CD8-positive, alpha-beta memory T cell (primary cell): ENCODE data around the gene ARHGAP44. TPM values are rescaled to one million over a fixed set of nuclear protein-coding genes. Genes with fewer than 3 reads are reported as not detected.

Experiments used
- CTCF ChIA-PET: fragments of 350-600 bp; sonication (Branson Sonifier 250); formaldehyde crosslinking; loops from one replicate; lab custom pipeline; 2021; ENCODE audit warnings: antibody characterized with exemption; lab: Charles Lee
- POLR2A ChIA-PET: fragments of 350-600 bp; sonication (Branson Sonifier 250); formaldehyde crosslinking; loops from one replicate; lab custom pipeline; 2021; ENCODE audit warnings: antibody characterized with exemption; lab: Charles Lee
- DNase-seq, 5 donors: peaks; one replicate each; pipeline versions ENCODE4 v3.0.0 to v3.0.0-alpha.2; 2020 to 2022; ENCODE audit warnings: mixed read lengths in 1 of 5
- H3K27ac ChIP-seq: one replicate; pipeline ENCODE4 v1.7.0; 2013; ENCODE audit warnings: low read depth, mild to moderate bottlenecking, low read length, moderate library complexity
- H3K27me3 ChIP-seq: 2 replicates; pipeline ENCODE4 v1.7.0; 2013; ENCODE audit warnings: low read length, mild to moderate bottlenecking; ENCODE audit not compliant: insufficient read depth, poor library complexity, severe bottlenecking
- H3K36me3 ChIP-seq: 2 replicates; pipeline ENCODE4 v1.7.0; 2013; ENCODE audit warnings: mild to moderate bottlenecking, low read length, moderate library complexity; ENCODE audit not compliant: insufficient read depth
- H3K4me1 ChIP-seq: 2 replicates; pipeline ENCODE4 v1.7.0; 2013; ENCODE audit warnings: mild to moderate bottlenecking, low read length, moderate library complexity; ENCODE audit not compliant: insufficient read depth
- H3K4me3 ChIP-seq: 2 replicates; pipeline ENCODE4 v1.7.0; 2013; ENCODE audit warnings: mild to moderate bottlenecking, low read length
- H3K9me3 ChIP-seq: 2 replicates; pipeline ENCODE4 v1.7.0; 2013; ENCODE audit warnings: mild to moderate bottlenecking, low read length
- H3K27ac Mint-ChIP-seq, 8 donors: one replicate each; pipeline ENCODE4 v1.8.0; 2020 to 2021; ENCODE audit warnings: mixed read lengths in 8 of 8, mild to moderate bottlenecking in 6 of 8, inconsistent platforms in 3 of 8, moderate library complexity in 3 of 8
- H3K27me3 Mint-ChIP-seq, 2 donors: one replicate each; pipeline ENCODE4 v1.8.0; 2020 to 2021; ENCODE audit warnings: mixed read lengths in 2 of 2, mild to moderate bottlenecking in 1 of 2, moderate library complexity in 1 of 2
- H3K36me3 Mint-ChIP-seq, 3 donors: one replicate each; pipeline ENCODE4 v1.8.0; 2020 to 2021; ENCODE audit warnings: mixed read lengths in 3 of 3, inconsistent platforms in 1 of 3, mild to moderate bottlenecking in 1 of 3
- H3K4me1 Mint-ChIP-seq, 3 donors: one replicate each; pipeline ENCODE4 v1.8.0; 2020 to 2021; ENCODE audit warnings: mixed read lengths in 3 of 3, inconsistent platforms in 1 of 3, mild to moderate bottlenecking in 1 of 3
- H3K4me3 Mint-ChIP-seq, 7 donors: one replicate each; pipeline ENCODE4 v1.8.0; 2020 to 2021; ENCODE audit warnings: mixed read lengths in 7 of 7, mild to moderate bottlenecking in 6 of 7, moderate library complexity in 4 of 7, inconsistent platforms in 2 of 7
- H3K9me3 Mint-ChIP-seq, 5 donors: one replicate each; pipeline ENCODE4 v1.8.0; 2020 to 2022; ENCODE audit warnings: mixed read lengths in 5 of 5, mild to moderate bottlenecking in 3 of 5, moderate library complexity in 2 of 5, inconsistent platforms in 1 of 5
- polyA plus RNA-seq: library from polyadenylated mRNA; unstranded; fragments of 300-500 nt; fragmentation: Illumina TruSeq; gene quantifications from one replicate; pipeline ENCODE4 v1.2.3, GENCODE V29; 2021
- total RNA-seq, 2 experiments: library from RNA; stranded (reverse); gene quantifications; one replicate each; pipeline ENCODE4 v1.2.3, GENCODE V29; 2021

Gene ARHGAP44
- total and polyA plus RNA-seq, 3 experiments from 2014 or later: not detected

DNA sequence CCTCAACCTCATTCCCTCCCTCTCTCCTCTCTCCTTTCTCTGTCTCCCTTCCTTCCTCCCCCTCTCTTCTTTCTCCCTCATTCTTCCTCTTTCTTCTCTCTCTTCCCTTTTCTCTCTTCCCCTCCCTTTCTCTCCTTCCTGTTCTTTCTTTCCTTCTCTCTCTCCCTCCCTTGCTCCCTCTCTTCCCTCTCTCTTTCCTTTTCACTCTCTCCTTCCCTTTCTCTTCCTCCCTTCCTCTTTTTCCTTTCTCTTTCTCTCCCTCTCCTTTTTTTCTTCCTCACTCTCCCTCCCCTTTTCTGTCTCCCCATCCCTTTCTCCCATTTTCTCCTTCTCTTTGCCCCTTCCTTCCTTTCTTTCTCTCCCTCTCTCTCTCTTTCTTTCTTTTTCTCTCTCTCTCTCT lies 236.4 kb downstream of the ARHGAP44 start:
- Mint-ChIP-seq H3K9me3 (no peaks in the 10 kb centered on the region), H3K36me3 (no peaks in the 10 kb centered on the region), H3K27me3 (peaks cover 13% of the 10 kb centered on the region in 2 donors), H3K27ac (no peak overlapping the region), H3K4me3 (no peak overlapping the region), H3K4me1 (peaks cover 3 to 7% (median 6%) of the 10 kb centered on the region in 3 donors)
- H3K9me3 ChIP-seq: no peaks in the 10 kb centered on the region
- H3K4me3 ChIP-seq: no peak overlapping the region
- ChIA-PET CTCF (no interaction called here), POLR2A (no interaction called here)
- no peaks in the 10 kb centered on the region for H3K36me3 ChIP-seq
- peaks cover 4% of the 10 kb centered on the region for H3K4me1 ChIP-seq
- DNase-seq: no peak
- no peak overlapping the region for H3K27ac ChIP-seq
- no peaks in the 10 kb centered on the region for H3K27me3 ChIP-seq

DNA sequence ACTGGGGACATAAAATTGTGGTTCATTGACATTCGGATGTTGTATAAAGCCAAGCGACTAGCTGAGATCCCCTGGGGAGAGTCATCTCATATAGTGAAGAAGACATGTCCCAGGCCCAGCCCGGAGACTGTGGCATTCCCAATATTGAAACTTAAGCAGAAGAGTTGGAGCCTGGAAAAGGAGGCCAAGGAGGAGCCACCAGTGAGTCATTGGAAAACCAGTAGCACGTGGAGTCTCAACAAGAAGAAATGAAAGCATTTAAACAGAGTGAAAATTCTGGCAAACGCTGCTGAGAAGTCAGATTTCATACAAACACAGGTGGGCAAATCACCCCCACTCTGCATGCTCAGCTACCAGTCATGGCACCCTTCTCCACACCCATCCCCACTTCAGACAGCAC lies 237.9 kb downstream of the ARHGAP44 start:
- Mint-ChIP-seq H3K27me3 (peaks cover 13% of the 10 kb centered on the region in 2 donors), H3K4me1 (peaks cover 9 to 15% (median 13%) of the 10 kb centered on the region in 3 donors), H3K36me3 (no peaks in the 10 kb centered on the region), H3K9me3 (no peaks in the 10 kb centered on the region), H3K4me3 (no peak overlapping the region), H3K27ac (no peak overlapping the region)
- ChIA-PET CTCF (interaction anchor here (2.1 kb wide), 1 partner anchor 9 kb away, joined by 6 read pairs; no protein-coding TSS in a partner anchor), POLR2A (no interaction called here)
- H3K4me3 ChIP-seq: no peak overlapping the region
- no peak for DNase-seq
- peaks cover 14% of the 10 kb centered on the region for H3K4me1 ChIP-seq
- no peaks in the 10 kb centered on the region for H3K36me3 ChIP-seq
- H3K27ac ChIP-seq: no peak overlapping the region
- no peaks in the 10 kb centered on the region for H3K27me3 ChIP-seq
- H3K9me3 ChIP-seq: no peaks in the 10 kb centered on the region

DNA sequence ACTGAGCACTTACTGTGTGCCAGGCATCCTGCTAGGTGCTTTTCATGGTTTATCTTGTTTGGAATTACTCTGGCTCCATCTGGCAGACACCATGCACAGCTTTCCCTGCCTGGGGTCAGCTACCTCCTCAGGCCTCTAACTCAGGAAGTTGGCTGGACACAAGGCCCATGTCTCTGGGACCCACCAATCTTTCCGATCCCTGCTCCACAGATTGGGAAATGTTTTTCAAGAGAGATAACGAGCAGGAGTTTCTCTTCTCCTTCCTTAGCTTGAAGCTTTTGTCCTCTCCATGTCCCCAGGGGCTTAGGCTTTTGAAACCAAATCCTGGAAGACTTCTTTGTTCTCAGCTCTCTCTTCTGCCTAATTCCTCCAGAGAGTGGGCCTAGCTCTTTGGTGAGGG lies 240.0 kb downstream of the ARHGAP44 start:
- Mint-ChIP-seq H3K27ac (no peak overlapping the region), H3K4me1 (peaks cover 8 to 15% (median 11%) of the 10 kb centered on the region in 3 donors), H3K9me3 (peaks cover 0 to under 1% (median 0%) of the 10 kb centered on the region in 5 donors), H3K4me3 (no peak overlapping the region), H3K36me3 (peaks cover 0 to 1% (median 0%) of the 10 kb centered on the region in 3 donors), H3K27me3 (peaks cover 12 to 17% of the 10 kb centered on the region in 2 donors)
- POLR2A ChIA-PET: no interaction called here
- Histone ChIP-seq H3K27ac (no peak overlapping the region), H3K4me1 (peaks cover 13% of the 10 kb centered on the region), H3K9me3 (no peaks in the 10 kb centered on the region), H3K4me3 (no peak overlapping the region), H3K27me3 (no peaks in the 10 kb centered on the region), H3K36me3 (no peaks in the 10 kb centered on the region)
- CTCF ChIA-PET: interaction anchor here (1.5 to 6.3 kb wide), 8 partner anchors 11 to 1897 kb away, joined by 3 to 103 read pairs (median 8); partner anchors contain the start of gene ELAC2
- no peak for DNase-seq

DNA sequence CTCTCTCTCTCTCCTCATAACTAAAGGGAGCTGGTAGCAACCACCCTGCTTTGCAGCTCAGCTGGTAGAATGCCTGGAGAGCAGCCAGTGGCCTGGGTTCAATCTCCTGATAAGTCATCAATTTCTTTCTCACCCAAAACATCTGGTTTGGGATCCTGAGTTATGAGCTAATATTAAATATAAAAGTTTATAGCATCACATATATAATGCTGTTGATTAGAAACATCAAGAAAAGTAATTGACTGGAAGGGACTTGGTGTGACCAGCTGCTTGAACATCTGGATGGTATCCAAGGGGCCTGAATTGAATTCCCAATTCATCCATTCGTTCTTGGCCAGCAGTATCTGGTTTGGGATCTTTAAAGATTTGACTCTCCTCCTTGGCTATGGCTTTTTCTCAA lies 240.8 kb downstream of the ARHGAP44 start:
- POLR2A ChIA-PET: interaction anchor here (0.7 kb wide), 1 partner anchor 563 kb away, joined by 4 read pairs; no protein-coding TSS in a partner anchor
- no peak for DNase-seq
- Mint-ChIP-seq H3K4me1 (peaks cover 6 to 9% (median 8%) of the 10 kb centered on the region in 3 donors), H3K4me3 (no peak overlapping the region), H3K36me3 (peaks cover 0 to 7% (median 1%) of the 10 kb centered on the region in 3 donors), H3K27ac (no peak overlapping the region), H3K27me3 (peaks cover 7 to 21% of the 10 kb centered on the region in 2 donors), H3K9me3 (peaks cover 0 to 5% (median 2%) of the 10 kb centered on the region in 5 donors)
- CTCF ChIA-PET: interaction anchor here (1.5 to 6.3 kb wide), 10 partner anchors 10 to 1896 kb away, joined by 3 to 103 read pairs (median 6); partner anchors contain the start of gene ELAC2
- no peaks in the 10 kb centered on the region for H3K9me3 ChIP-seq
- peaks cover 11% of the 10 kb centered on the region for H3K4me1 ChIP-seq
- no peaks in the 10 kb centered on the region for H3K36me3 ChIP-seq
- no peaks in the 10 kb centered on the region for H3K27me3 ChIP-seq
- no peak overlapping the region for H3K27ac ChIP-seq
- H3K4me3 ChIP-seq: no peak overlapping the region

DNA sequence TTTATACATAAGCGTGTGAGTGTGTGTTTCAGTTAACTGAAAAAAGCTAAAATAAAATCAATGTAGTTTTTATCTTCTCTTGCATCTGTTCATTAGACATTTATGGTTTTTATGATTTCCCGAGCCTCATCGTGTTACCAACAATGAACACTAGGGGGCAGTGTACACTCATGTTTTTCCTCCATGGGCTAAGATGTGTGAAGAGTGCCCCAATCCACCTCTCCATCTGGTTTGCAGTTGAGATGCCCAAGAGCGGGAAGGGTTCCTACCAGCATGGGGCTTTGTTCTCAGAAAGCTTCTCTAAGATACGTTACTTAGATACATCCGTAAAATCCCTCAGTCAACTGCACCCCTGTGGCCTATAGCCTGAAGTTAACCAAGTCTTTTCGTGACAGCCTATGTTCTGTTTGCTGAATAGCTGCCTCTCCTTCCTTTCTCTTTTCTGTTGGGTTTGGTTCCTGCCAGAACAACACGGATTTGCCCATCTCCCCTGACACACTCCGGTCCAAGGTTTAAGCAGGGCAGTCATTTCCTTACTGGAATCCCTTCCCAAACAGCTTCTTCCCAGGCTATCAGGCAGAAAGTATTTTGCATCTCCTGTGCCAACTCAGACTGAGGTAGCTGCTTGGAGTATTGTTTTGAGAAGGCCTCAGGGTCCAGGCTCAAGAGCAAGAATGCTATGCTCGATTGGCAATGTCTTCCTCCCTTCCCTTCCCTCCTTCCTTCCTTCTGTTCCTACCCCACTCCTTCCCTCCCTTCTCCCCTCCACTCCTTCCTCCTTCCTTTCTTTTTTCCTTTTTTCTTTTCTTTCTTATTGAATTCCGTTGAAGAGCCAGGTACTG lies 241.4 kb downstream of the ARHGAP44 start:
- Histone ChIP-seq H3K4me1 (peaks cover 11% of the 10 kb centered on the region), H3K9me3 (no peaks in the 10 kb centered on the region), H3K4me3 (no peak overlapping the region), H3K36me3 (no peaks in the 10 kb centered on the region), H3K27ac (no peak overlapping the region), H3K27me3 (no peaks in the 10 kb centered on the region)
- Mint-ChIP-seq H3K4me1 (peaks cover 6 to 9% (median 8%) of the 10 kb centered on the region in 3 donors), H3K9me3 (peaks cover 0 to 8% (median 5%) of the 10 kb centered on the region in 5 donors), H3K36me3 (peaks cover 0 to 7% (median 5%) of the 10 kb centered on the region in 3 donors), H3K4me3 (no peak overlapping the region), H3K27ac (peak overlapping the region in 1 of 8 donors; percentile 4), H3K27me3 (peaks cover 7 to 21% of the 10 kb centered on the region in 2 donors)
- ChIA-PET POLR2A (interaction anchor here (0.7 kb wide), 1 partner anchor 563 kb away, joined by 4 read pairs; no protein-coding TSS in a partner anchor), CTCF (interaction anchor here (0.7 to 6.3 kb wide), 14 partner anchors 8 to 1896 kb away, joined by 3 to 103 read pairs (median 5); partner anchors contain the start of gene ELAC2)
- peak; percentile 23 to 54 (median 34) for DNase-seq

DNA sequence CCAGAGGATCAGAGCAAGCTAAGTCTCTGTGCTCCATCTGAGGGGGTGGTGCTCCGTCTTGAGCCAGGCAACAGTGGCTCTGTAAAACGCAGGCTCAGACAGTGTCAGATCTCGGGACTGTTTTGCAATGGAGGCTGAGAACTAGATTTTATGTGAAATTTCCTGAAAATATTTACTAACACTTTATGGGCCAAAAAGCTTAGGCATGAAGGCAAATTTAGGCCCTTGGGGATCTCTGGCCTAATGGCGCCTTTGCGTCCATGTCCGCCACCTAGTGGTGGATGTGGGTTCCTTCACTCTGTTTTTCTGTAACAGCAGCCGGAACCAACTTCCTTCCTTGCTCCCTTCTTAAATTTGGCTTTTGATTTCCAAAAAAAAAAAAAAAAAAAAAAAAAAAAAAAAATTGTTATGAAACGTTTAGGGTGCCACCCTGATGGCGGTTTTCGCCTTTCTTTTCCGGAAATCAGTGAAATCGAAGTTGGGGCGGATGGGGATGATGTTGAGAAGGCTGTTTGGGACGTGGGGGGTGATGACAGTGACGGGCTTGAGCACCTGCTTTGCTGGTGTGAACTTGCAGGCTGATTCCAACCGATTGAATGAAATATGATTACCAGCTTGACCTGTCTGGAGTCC lies 242.5 kb downstream of the ARHGAP44 start:
- Histone ChIP-seq H3K27ac (no peak overlapping the region), H3K4me1 (peaks cover 11% of the 10 kb centered on the region), H3K4me3 (no peak overlapping the region), H3K36me3 (no peaks in the 10 kb centered on the region), H3K27me3 (no peaks in the 10 kb centered on the region), H3K9me3 (no peaks in the 10 kb centered on the region)
- peaks cover 6 to 9% (median 8%) of the 10 kb centered on the region in 3 donors for H3K4me1 Mint-ChIP-seq
- peaks cover 5 to 17% (median 8%) of the 10 kb centered on the region in 5 donors for H3K9me3 Mint-ChIP-seq
- H3K4me3 Mint-ChIP-seq: peak overlapping the region in 2 of 7 donors; percentile 9 to 78
- H3K27me3 Mint-ChIP-seq: peaks cover 4 to 24% of the 10 kb centered on the region in 2 donors
- ChIA-PET POLR2A (no interaction called here), CTCF (interaction anchor here (0.7 to 6.3 kb wide), 11 partner anchors 8 to 1894 kb away, joined by 3 to 103 read pairs (median 5); partner anchors contain the start of gene ELAC2)
- H3K36me3 Mint-ChIP-seq: peaks cover 0 to 17% (median 5%) of the 10 kb centered on the region in 3 donors
- peak; percentile 18 to 52 (median 36) for DNase-seq
- peak overlapping the region in 2 of 8 donors; percentile 55 to 64 for H3K27ac Mint-ChIP-seq

DNA sequence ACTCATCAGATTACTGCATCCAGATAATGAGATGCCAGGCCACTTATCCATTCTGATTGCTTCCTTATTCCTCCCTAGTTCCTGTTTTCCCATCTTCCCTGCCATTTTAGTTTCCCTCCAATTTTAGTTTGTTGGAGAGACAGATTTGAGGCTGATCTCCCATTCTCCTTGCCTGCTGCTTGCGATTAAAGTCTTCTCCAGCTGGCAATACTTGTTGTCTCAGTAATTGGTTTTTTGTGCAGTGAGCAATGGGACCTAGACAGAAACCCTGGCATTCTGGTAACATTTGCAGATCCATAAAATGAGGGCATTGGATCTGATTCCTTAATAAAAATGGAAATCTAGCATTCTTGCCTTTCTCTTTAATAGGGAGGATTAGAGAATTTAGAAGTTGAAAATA lies 246.1 kb downstream of the ARHGAP44 start:
- peaks cover 0 to 22% (median 5%) of the 10 kb centered on the region in 3 donors for H3K36me3 Mint-ChIP-seq
- POLR2A ChIA-PET: no interaction called here

More for the DNA sequence above, 246.1 kb downstream of the ARHGAP44 start:
- Histone ChIP-seq H3K27ac (no peak overlapping the region), H3K4me1 (peaks cover 11% of the 10 kb centered on the region), H3K36me3 (no peaks in the 10 kb centered on the region), H3K27me3 (no peaks in the 10 kb centered on the region), H3K9me3 (no peaks in the 10 kb centered on the region), H3K4me3 (no peak overlapping the region)
- H3K4me1 Mint-ChIP-seq: peaks cover 6 to 9% (median 8%) of the 10 kb centered on the region in 3 donors
- H3K4me3 Mint-ChIP-seq: no peak overlapping the region
- peaks cover 5 to 20% (median 12%) of the 10 kb centered on the region in 5 donors for H3K9me3 Mint-ChIP-seq
- no peak overlapping the region for H3K27ac Mint-ChIP-seq
- DNase-seq: no peak
- CTCF ChIA-PET: no interaction called here
- peaks cover 4 to 24% of the 10 kb centered on the region in 2 donors for H3K27me3 Mint-ChIP-seq
